ENCODE measurements around the gene VTCN1. TPM values are rescaled to one million over a fixed set of nuclear protein-coding genes. Genes with fewer than 3 reads are reported as not detected.

VTCN1 gene
- total RNA-seq, 1 experiment from 2014 or later: 0.17 TPM

GRCh38 chr1:117128323-117129079 is 82.2 kb downstream of the VTCN1 start:
- no peaks in the 10 kb centered on the region for H3K9me3 ChIP-seq (ENCODE audit: control insufficient read depth in 1 of 2, insufficient read depth in 1 of 2, low read depth in 1 of 2, low read length in 2 of 2)
- H2AFZ ChIP-seq (ENCODE audit: low read depth, low read length, poor library complexity, severe bottlenecking): peak overlapping the region; percentile 96
- H3K27ac ChIP-seq (ENCODE audit: low read depth, low read length): no peak overlapping the region
- no TSS peak for BruUV-seq (replicated peaks)
- ATAC-seq: peak; percentile 91
- CTCF ChIA-PET: interaction anchor here (0.7 to 3.7 kb wide), 24 partner anchors 9 to 626 kb away, joined by 3 to 32 read pairs (median 4); partner anchors contain the start of gene TTF2
- POLR2A ChIA-PET: interaction anchor here (0.9 to 1.2 kb wide), 4 partner anchors 9 to 51 kb away, joined by 3 to 5 read pairs (median 4); no protein-coding TSS in a partner anchor
- no peak overlapping the region for H3K4me3 ChIP-seq (replicated peaks in 1 of 2; ENCODE audit: low read depth in 1 of 2, low read length in 2 of 2)
- no peaks in the 10 kb centered on the region for H4K20me1 ChIP-seq (ENCODE audit: insufficient read depth)
- DNase-seq (ENCODE audit: low read depth, low spot score): peak; percentile 33
- no peaks in the 10 kb centered on the region for H3K36me3 ChIP-seq (ENCODE audit: control insufficient read depth in 1 of 2, insufficient read depth in 2 of 2, low read length in 2 of 2)
- H3K9me2 ChIP-seq (ENCODE audit: insufficient read depth): no peaks in the 10 kb centered on the region
- intact Hi-C loops (cut with micrococcal nuclease): loop anchor here (1.0 to 10.0 kb wide), 3 partner anchors 61 to 626 kb away; no protein-coding TSS in a partner anchor
- TF ChIP-seq CTCF (IDR thresholded peaks at IDR 0.05 in 2 of 3, conservative IDR thresholded peaks at IDR 0.05 in 1 of 3; ENCODE audit: borderline replicate concordance in 1 of 3, insufficient read depth in 1 of 3, low read depth in 2 of 3, low read length in 2 of 3) (peak; percentile 38 to 69 (median 63)), RAD21 (IDR thresholded peaks at IDR 0.05; ENCODE audit: low read depth) (peak; percentile 64), REST (IDR thresholded peaks at IDR 0.05; ENCODE audit: low read depth) (no peak)
- RAD21 ChIA-PET (ENCODE audit: low non-redundant PET in 1 of 2, low total read pairs in 2 of 2, uncharacterized antibody in 2 of 2, unreplicated experiment in 2 of 2): interaction anchor here (0.6 to 1.7 kb wide), 4 partner anchors 53 to 156 kb away, joined by 3 to 10 read pairs (median 5); no protein-coding TSS in a partner anchor
- H3K4me2 ChIP-seq (ENCODE audit: low read length): peak overlapping the region; percentile 26; the same call in 1 of the 2 replicates
- peaks cover 9% of the 10 kb centered on the region; the same call in 1 of the 2 replicates for H3K27me3 ChIP-seq (ENCODE audit: insufficient read depth, low read length)
- H3K79me2 ChIP-seq (ENCODE audit: insufficient read depth, low read length): no peaks in the 10 kb centered on the region
- no peak overlapping the region for H3K9ac ChIP-seq (ENCODE audit: low read length)
- H3K4me1 ChIP-seq (ENCODE audit: control insufficient read depth in 1 of 2, insufficient read depth in 2 of 2, low read length in 2 of 2): 0 out of 4 replicates have a peak, but pooled peaks cover 0 to 2% of the 10 kb centered on the region in 2 experiments
